A673 (cell line): ENCODE results near the gene PHF21B. TPM values are rescaled to one million over a fixed set of nuclear protein-coding genes. Genes with fewer than 3 reads are reported as not detected.

Experiments used
- BruUV-seq: library from RNA; stranded (reverse); fragments of 400-500 nt; replicated peaks from 2 replicates; lab custom pipeline; 2021; lab: Mats Ljungman, UMichigan
- CTCF ChIA-PET: fragments of 300-600 bp; sonication (Branson Sonifier 250); formaldehyde crosslinking; loops from one replicate; lab custom pipeline; 2022; ENCODE audit warnings: antibody characterized with exemption; lab: Charles Lee
- POLR2A ChIA-PET: fragments of 300-600 bp; sonication (Branson Sonifier 250); formaldehyde crosslinking; loops from one replicate; lab custom pipeline; 2022; ENCODE audit warnings: antibody characterized with exemption; ENCODE audit not compliant: low non-redundant PET; lab: Charles Lee
- DNase-seq: peaks from one replicate; pipeline ENCODE4 v3.0.0-alpha.2; 2015; ENCODE audit warnings: low spot score
- H3K27ac ChIP-seq: fragments of 200-600 bp; sonication (generic); 2 replicates; pipeline ENCODE4 v1.5.1; 2016; ENCODE audit warnings: mixed run types, low read depth, mild to moderate bottlenecking, mixed read lengths, antibody characterized with exemption, low read length; ENCODE audit not compliant: poor library complexity, severe bottlenecking
- H3K27me3 ChIP-seq: fragments of 200-600 bp; sonication (generic); replicated peaks from 2 replicates; pipeline ENCODE4 v1.6.1; 2017; ENCODE audit warnings: mixed run types, low read depth, mild to moderate bottlenecking, mixed read lengths, antibody characterized with exemption, low read length; ENCODE audit not compliant: insufficient read depth, poor library complexity
- H3K36me3 ChIP-seq: fragments of 200-600 bp; sonication (generic); 2 replicates; pipeline ENCODE4 v1.6.1; 2016; ENCODE audit warnings: mixed run types, mild to moderate bottlenecking, mixed read lengths, antibody characterized with exemption, low read length; ENCODE audit not compliant: insufficient read depth, poor library complexity, severe bottlenecking
- H3K4me1 ChIP-seq: fragments of 200-600 bp; sonication (generic); 2 replicates; pipeline ENCODE4 v1.6.1; 2017; ENCODE audit warnings: mixed run types, mild to moderate bottlenecking, mixed read lengths, antibody characterized with exemption, low read length; ENCODE audit not compliant: insufficient read depth, poor library complexity, severe bottlenecking
- H3K4me3 ChIP-seq: fragments of 200-600 bp; sonication (generic); 2 replicates; pipeline ENCODE4 v1.5.1; 2016; ENCODE audit warnings: low read depth, mixed run types, mild to moderate bottlenecking, mixed read lengths, low read length; ENCODE audit not compliant: poor library complexity, severe bottlenecking
- H3K9me3 ChIP-seq: fragments of 200-600 bp; sonication (generic); 2 replicates; pipeline ENCODE4 v1.6.1; 2016; ENCODE audit warnings: mixed run types, low read depth, mild to moderate bottlenecking, mixed read lengths, antibody characterized with exemption, low read length; ENCODE audit not compliant: poor library complexity, severe bottlenecking
- EZH2 ChIP-seq: fragments of 200-600 bp; sonication (generic); IDR thresholded peaks from 2 replicates; pipeline ENCODE4 v1.6.1; 2017; ENCODE audit warnings: borderline replicate concordance, low read depth, mild to moderate bottlenecking, mixed read lengths, antibody characterized with exemption, low read length; ENCODE audit not compliant: poor library complexity, severe bottlenecking
- intact Hi-C: fragments of 100-400 bp; cut with micrococcal nuclease; formaldehyde crosslinking; loops from one replicate; pipeline ENCODE4 v1.10.0; 2022; ENCODE audit not compliant: unreplicated experiment
- total RNA-seq: library from RNA; stranded (reverse); gene quantifications from 2 replicates; pipeline ENCODE4 v1.2.3, GENCODE V29; 2021
- TF ChIP-seq, protein P1 (sequence below): fragments of 300-800, 200-600 bp; sonication (generic); conservative IDR thresholded peaks from 2 replicates; pipeline ENCODE4 v1.5.1; 2017; ENCODE audit warnings: low read depth, mild to moderate bottlenecking, antibody characterized with exemption, low read length, moderate library complexity, mixed read lengths

PHF21B gene
- total RNA-seq, 1 experiment from 2014 or later = 13.2 TPM

DNA sequence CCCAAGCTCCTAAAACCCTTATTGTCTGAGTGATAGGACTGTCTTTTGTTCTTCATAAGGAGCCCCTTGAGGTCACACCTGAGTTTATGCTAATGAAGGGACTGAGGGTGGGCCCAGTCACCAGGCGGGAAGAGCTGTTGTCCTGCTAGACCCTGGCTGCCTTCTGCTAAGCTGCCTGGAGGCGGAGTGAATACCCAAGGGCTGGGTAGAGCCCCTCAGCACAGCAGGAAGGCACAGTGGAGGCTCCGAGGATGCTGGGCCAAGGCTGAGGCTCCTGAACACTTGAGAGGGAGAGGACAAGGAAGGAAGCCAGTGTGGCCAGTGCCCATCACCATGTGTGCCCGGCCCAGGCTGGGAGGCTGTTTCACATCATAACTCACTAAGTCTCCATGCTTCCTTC lies 4.8 kb upstream of the PHF21B start:
- H3K4me1 ChIP-seq = no peaks in the 10 kb centered on the region
- peak; percentile 13 for DNase-seq
- no peaks in the 10 kb centered on the region for H3K9me3 ChIP-seq
- no peak for TF ChIP-seq EZH2
- TF ChIP-seq, protein P1, sequence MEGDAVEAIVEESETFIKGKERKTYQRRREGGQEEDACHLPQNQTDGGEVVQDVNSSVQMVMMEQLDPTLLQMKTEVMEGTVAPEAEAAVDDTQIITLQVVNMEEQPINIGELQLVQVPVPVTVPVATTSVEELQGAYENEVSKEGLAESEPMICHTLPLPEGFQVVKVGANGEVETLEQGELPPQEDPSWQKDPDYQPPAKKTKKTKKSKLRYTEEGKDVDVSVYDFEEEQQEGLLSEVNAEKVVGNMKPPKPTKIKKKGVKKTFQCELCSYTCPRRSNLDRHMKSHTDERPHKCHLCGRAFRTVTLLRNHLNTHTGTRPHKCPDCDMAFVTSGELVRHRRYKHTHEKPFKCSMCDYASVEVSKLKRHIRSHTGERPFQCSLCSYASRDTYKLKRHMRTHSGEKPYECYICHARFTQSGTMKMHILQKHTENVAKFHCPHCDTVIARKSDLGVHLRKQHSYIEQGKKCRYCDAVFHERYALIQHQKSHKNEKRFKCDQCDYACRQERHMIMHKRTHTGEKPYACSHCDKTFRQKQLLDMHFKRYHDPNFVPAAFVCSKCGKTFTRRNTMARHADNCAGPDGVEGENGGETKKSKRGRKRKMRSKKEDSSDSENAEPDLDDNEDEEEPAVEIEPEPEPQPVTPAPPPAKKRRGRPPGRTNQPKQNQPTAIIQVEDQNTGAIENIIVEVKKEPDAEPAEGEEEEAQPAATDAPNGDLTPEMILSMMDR = no peak
- intact Hi-C loops = no loop called here
- POLR2A ChIA-PET = interaction anchor here (0.7 kb wide), 1 partner anchor 76 kb away, joined by 4 read pairs; no protein-coding TSS in a partner anchor
- H3K4me3 ChIP-seq = no peak overlapping the region
- no peaks in the 10 kb centered on the region for H3K27me3 ChIP-seq
- no peak overlapping the region for H3K27ac ChIP-seq
- CTCF ChIA-PET = no interaction called here
- H3K36me3 ChIP-seq = no peaks in the 10 kb centered on the region
- BruUV-seq = no TSS peak

GRCh38 chr22:45013138-45013537 lies 3.3 kb upstream of the PHF21B start:
- no peak overlapping the region for H3K4me3 ChIP-seq
- no peaks in the 10 kb centered on the region for H3K36me3 ChIP-seq
- ChIA-PET CTCF (no interaction called here), POLR2A (no interaction called here)
- H3K27me3 ChIP-seq = no peaks in the 10 kb centered on the region
- no TSS peak for BruUV-seq
- H3K9me3 ChIP-seq = no peaks in the 10 kb centered on the region
- intact Hi-C loops = no loop called here
- no peaks in the 10 kb centered on the region for H3K4me1 ChIP-seq
- TF ChIP-seq, protein P1 = no peak
- TF ChIP-seq EZH2 = no peak
- H3K27ac ChIP-seq = no peak overlapping the region
- no peak for DNase-seq

GRCh38 chr22:45010532-45010900 lies 711 bp upstream of the PHF21B start:
- H3K4me1 ChIP-seq = peaks cover 6% of the 10 kb centered on the region
- TF ChIP-seq, protein P1 = no peak
- no peak for TF ChIP-seq EZH2
- no peak for DNase-seq
- H3K36me3 ChIP-seq = no peaks in the 10 kb centered on the region
- ChIA-PET POLR2A (no interaction called here), CTCF (no interaction called here)
- BruUV-seq = no TSS peak
- H3K9me3 ChIP-seq = no peaks in the 10 kb centered on the region
- H3K27ac ChIP-seq = peak overlapping the region; percentile 80
- peak overlapping the region; percentile 98 for H3K4me3 ChIP-seq
- intact Hi-C loops = no loop called here
- no peaks in the 10 kb centered on the region for H3K27me3 ChIP-seq
